ENCODE results near the gene ARHGAP15.

- TF ChIP-seq CTCF (IDR thresholded peaks at IDR 0.05) (no peak), POLR2AphosphoS5 (IDR thresholded peaks at IDR 0.05) (no peak), POLR2A (IDR thresholded peaks at IDR 0.05) (no peak), EP300 (IDR thresholded peaks at IDR 0.05; ENCODE audit: low read depth) (no peak)
Measured at GRCh38 chr2:143720095-143720664, 591.0 kb downstream of the ARHGAP15 start.

Measured in transverse colon (tissue), 4 donors.